ENCODE results near the gene KRT23.

The KRT23 gene

GRCh38 chr17:40956401-40957254 is 19.2 kb upstream of the KRT23 start:
- no peak overlapping the region for H3K9ac ChIP-seq (ENCODE audit: insufficient read length)
- no peak for TF ChIP-seq EZH2 (IDR thresholded peaks at IDR 0.05)
- TF ChIP-seq FOXP2 (optimal IDR thresholded peaks at IDR 0.05; ENCODE audit: control extremely low read depth, extremely low read length, insufficient read depth) = no peak
- TF ChIP-seq POLR2AphosphoS5 (IDR thresholded peaks at IDR 0.05; ENCODE audit: borderline replicate concordance, low read depth, low read length) = no peak

GRCh38 chr17:40953881-40954280 is 16.4 kb upstream of the KRT23 start:
- Histone ChIP-seq H3K9ac (ENCODE audit: insufficient read length) (no peak overlapping the region), H3K9me3 (ENCODE audit: low read depth, low read length) (no peaks in the 10 kb centered on the region), H3K4me3 (no peak overlapping the region), H3K36me3 (ENCODE audit: insufficient read depth, low read length) (no peaks in the 10 kb centered on the region), H3K27ac (no peak overlapping the region)
- TF ChIP-seq POLR2AphosphoS5 (IDR thresholded peaks at IDR 0.05; ENCODE audit: borderline replicate concordance, low read depth, low read length) = no peak
- no peak for TF ChIP-seq EZH2 (IDR thresholded peaks at IDR 0.05)
- TF ChIP-seq FOXP2 (optimal IDR thresholded peaks at IDR 0.05; ENCODE audit: control extremely low read depth, extremely low read length, insufficient read depth) = no peak
- DNase-seq (ENCODE audit: low read depth, low spot score) = no peak

More at GRCh38 chr17:40956401-40957254, 19.2 kb upstream of the KRT23 start:
- Histone ChIP-seq H3K27ac (peak overlapping the region; percentile 63; the same call in 1 of the 2 replicates), H3K9me3 (ENCODE audit: low read depth, low read length) (no peaks in the 10 kb centered on the region), H3K4me3 (peak overlapping the region; percentile 51; the same call in 1 of the 2 replicates), H3K36me3 (ENCODE audit: insufficient read depth, low read length) (no peaks in the 10 kb centered on the region)
- no peak for DNase-seq (ENCODE audit: low read depth, low spot score)

- Histone ChIP-seq H3K9me3 (ENCODE audit: low read depth, low read length) (no peaks in the 10 kb centered on the region), H3K9ac (ENCODE audit: insufficient read length) (no peak overlapping the region), H3K27ac (no peak overlapping the region; the same call in 1 of the 2 replicates), H3K36me3 (ENCODE audit: insufficient read depth, low read length) (no peaks in the 10 kb centered on the region), H3K4me3 (no peak overlapping the region)
- DNase-seq (ENCODE audit: low read depth, low spot score) = no peak
- TF ChIP-seq EZH2 (IDR thresholded peaks at IDR 0.05) = no peak
Observed at GRCh38 chr17:40952661-40953060, 15.2 kb upstream of the KRT23 start.

DNA sequence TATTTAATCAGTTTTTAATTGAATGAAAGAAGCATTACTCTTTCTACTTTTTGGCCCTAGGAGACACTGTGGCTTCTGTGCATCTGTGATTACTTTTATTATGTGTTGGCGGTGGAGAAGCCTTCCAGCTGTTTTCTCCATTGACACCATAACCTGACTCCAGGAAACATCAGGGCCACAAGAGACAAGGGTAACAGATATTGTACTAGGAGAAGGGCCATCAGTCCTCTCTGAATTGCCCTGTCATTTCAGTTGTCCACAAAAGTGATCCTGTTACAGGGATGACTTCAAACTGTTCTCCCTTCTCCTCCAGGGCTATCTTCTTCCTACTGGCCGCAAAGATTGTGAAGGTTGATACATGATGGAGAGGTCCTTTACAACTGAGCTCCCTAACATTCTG is 14.7 kb upstream of the KRT23 start:
- Histone ChIP-seq H3K9me3 (ENCODE audit: low read depth, low read length) (no peaks in the 10 kb centered on the region), H3K27ac (no peak overlapping the region; the same call in 1 of the 2 replicates), H3K4me3 (no peak overlapping the region), H3K9ac (ENCODE audit: insufficient read length) (no peak overlapping the region), H3K36me3 (ENCODE audit: insufficient read depth, low read length) (no peaks in the 10 kb centered on the region)
- DNase-seq (ENCODE audit: low read depth, low spot score) = no peak
- no peak for TF ChIP-seq EZH2 (IDR thresholded peaks at IDR 0.05)
- no peak for TF ChIP-seq POLR2AphosphoS5 (IDR thresholded peaks at IDR 0.05; ENCODE audit: borderline replicate concordance, low read depth, low read length)
- TF ChIP-seq FOXP2 (optimal IDR thresholded peaks at IDR 0.05; ENCODE audit: control extremely low read depth, extremely low read length, insufficient read depth) = no peak

DNA sequence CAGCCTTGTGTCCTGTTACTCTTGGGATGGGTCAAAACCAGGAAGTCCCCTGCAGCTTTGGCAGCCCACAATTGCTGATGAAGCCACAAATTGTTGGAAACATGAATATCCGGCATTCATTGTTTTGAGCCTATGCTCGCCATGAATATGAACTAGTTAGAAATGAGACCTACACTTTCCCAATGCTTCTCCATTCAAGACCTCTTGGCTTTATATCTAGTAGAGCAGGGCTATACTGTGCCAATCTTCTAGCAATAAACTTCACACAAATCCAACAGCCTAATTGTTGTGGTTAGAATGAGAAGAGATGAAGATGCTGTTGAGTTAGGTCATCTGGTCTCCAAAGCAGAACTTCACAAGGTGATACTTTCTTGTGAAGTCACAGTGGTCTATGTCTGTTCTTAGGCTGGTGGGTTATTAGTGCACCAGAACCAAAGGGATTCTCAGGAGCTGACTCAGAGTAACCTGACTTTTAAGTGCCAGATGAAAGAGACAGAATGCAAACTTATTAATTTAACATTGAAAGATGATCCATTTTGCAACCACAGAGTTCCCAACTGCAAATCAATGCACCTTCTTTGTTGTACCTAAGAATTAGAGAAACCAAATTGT is 13.7 kb upstream of the KRT23 start:
- DNase-seq (ENCODE audit: low read depth, low spot score) = no peak
- Histone ChIP-seq H3K27ac (no peak overlapping the region), H3K9me3 (ENCODE audit: low read depth, low read length) (no peaks in the 10 kb centered on the region), H3K36me3 (ENCODE audit: insufficient read depth, low read length) (no peaks in the 10 kb centered on the region), H3K4me3 (no peak overlapping the region), H3K9ac (ENCODE audit: insufficient read length) (no peak overlapping the region)
- TF ChIP-seq FOXP2 (optimal IDR thresholded peaks at IDR 0.05; ENCODE audit: control extremely low read depth, extremely low read length, insufficient read depth) (no peak), EZH2 (IDR thresholded peaks at IDR 0.05) (no peak), POLR2AphosphoS5 (IDR thresholded peaks at IDR 0.05; ENCODE audit: borderline replicate concordance, low read depth, low read length) (no peak)

DNA sequence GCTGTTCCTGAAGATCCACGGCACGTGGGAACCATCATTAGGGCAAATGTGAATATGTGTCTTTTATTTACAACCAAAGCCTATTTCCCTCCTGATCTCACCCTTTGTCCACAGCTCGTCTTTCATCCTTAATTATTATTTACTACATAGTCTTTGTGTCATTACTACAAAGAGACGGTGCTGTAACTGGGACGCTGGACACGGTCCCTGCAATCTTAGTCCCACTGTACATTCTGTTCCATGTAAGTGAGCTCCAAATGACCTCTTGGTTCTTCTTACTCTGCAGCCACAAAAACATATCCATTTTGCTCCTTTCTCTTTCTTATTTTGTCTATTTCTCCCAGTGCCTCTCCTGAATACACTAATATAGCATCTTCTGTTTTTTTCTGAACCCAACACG is 12.7 kb upstream of the KRT23 start:
- no peak for DNase-seq (ENCODE audit: low read depth, low spot score)
- no peak overlapping the region for H3K27ac ChIP-seq
- TF ChIP-seq FOXP2 (optimal IDR thresholded peaks at IDR 0.05; ENCODE audit: control extremely low read depth, extremely low read length, insufficient read depth) (no peak), POLR2AphosphoS5 (IDR thresholded peaks at IDR 0.05; ENCODE audit: borderline replicate concordance, low read depth, low read length) (no peak), EZH2 (IDR thresholded peaks at IDR 0.05) (no peak)
- H3K9me3 ChIP-seq (ENCODE audit: low read depth, low read length) = no peaks in the 10 kb centered on the region
- no peak overlapping the region for H3K4me3 ChIP-seq
- no peaks in the 10 kb centered on the region for H3K36me3 ChIP-seq (ENCODE audit: insufficient read depth, low read length)
- H3K9ac ChIP-seq (ENCODE audit: insufficient read length) = no peak overlapping the region

DNA sequence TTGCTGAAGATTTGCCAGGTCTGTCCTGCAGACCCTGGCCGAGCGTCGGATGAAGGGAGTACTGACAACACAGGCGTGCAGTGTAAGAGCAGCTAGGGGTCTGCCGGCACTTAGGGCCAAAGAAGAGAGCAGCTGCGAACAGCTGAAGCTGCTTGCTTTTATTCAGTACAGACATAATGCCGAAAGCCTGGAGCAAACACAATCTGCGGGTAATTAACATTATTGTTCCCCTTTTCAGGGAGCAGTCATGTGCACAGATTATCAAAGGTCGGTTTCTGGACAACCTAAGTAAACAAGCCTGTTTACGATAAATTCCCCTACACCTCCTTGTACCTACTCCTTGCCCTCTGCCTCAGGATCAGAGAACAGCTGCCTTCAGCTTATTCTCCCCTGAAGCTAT is 12.0 kb upstream of the KRT23 start:
- Histone ChIP-seq H3K9ac (ENCODE audit: insufficient read length) (no peak overlapping the region), H3K27ac (no peak overlapping the region), H3K4me3 (no peak overlapping the region), H3K9me3 (ENCODE audit: low read depth, low read length) (no peaks in the 10 kb centered on the region), H3K36me3 (ENCODE audit: insufficient read depth, low read length) (no peaks in the 10 kb centered on the region)
- TF ChIP-seq FOXP2 (optimal IDR thresholded peaks at IDR 0.05; ENCODE audit: control extremely low read depth, extremely low read length, insufficient read depth) = no peak
- no peak for TF ChIP-seq POLR2AphosphoS5 (IDR thresholded peaks at IDR 0.05; ENCODE audit: borderline replicate concordance, low read depth, low read length)
- no peak for TF ChIP-seq EZH2 (IDR thresholded peaks at IDR 0.05)
- no peak for DNase-seq (ENCODE audit: low read depth, low spot score)

DNA sequence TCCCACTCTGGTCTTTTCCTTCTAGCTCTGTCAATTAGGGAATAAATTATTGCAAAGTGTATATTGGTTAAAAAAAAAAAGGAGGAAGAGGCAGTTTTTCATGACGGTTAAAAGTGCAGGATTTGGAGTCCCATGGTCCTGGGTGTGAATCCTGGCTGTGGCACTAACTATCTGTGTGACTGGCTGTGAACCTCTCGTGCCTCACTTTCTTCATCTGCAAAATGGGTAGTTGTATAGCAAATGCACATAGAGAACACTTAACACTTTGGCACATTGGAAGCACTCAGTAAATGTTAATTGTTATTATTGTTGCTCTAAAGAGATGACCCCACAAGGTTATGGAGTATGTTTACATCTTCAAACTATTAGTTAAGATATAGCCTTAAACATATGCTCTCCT is 10.5 kb upstream of the KRT23 start:
- H3K36me3 ChIP-seq (ENCODE audit: insufficient read depth, low read length) = no peaks in the 10 kb centered on the region

More for the DNA sequence above, 10.5 kb upstream of the KRT23 start:
- no peak for DNase-seq (ENCODE audit: low read depth, low spot score)
- Histone ChIP-seq H3K4me3 (no peak overlapping the region), H3K9ac (ENCODE audit: insufficient read length) (no peak overlapping the region), H3K27ac (no peak overlapping the region), H3K9me3 (ENCODE audit: low read depth, low read length) (no peaks in the 10 kb centered on the region)
- TF ChIP-seq FOXP2 (optimal IDR thresholded peaks at IDR 0.05; ENCODE audit: control extremely low read depth, extremely low read length, insufficient read depth) = no peak
